ENCODE results near the gene RAB17.

RAB17 gene

GRCh38 chr2:237551071-237551574 is 39.4 kb downstream of the RAB17 start:
- DNase-seq (ENCODE audit: low read depth) = no peak
- no peak for TF ChIP-seq CTCF (conservative IDR thresholded peaks at IDR 0.05; ENCODE audit: low read length)
- H3K4me3 ChIP-seq (ENCODE audit: low read length) = no peak overlapping the region

DNA sequence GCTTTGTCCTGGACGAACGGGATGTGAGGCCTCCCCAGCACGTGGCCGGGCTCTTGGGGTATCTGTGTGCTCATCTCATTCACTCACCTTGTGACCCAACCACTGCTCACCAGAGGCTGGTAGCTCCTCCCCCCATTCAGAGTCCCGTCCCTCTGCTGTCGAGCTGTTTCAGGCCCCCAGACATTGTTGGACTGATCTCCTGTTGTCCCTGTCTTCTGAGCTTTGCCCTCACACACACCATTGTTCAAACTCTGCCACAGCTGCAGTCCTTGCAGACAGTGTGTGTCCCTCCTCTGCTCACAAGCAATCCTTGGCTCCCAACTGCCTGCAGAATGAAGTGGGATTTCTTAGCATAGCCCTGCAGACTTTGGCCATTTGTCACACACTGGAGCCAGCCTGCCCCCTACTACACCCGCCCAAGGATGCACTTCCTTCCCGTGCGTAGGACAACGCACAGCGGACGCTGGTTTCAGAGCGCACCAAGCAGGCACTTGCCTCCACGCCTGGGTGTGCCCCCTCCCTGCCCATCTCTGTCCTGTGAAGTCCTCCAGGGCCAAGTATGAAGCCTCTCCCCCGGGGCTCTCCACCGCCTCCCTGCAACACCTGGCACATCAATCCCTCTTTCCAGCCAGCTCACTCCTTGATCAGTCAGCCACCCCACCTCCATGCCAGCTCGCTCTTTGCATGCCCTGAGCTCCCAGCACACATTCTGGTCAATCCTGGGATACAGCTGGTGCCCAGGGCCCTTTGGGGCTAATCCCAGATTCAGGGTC is 40.7 kb downstream of the RAB17 start:
- TF ChIP-seq CTCF (conservative IDR thresholded peaks at IDR 0.05; ENCODE audit: low read length) = no peak
- no peak for DNase-seq (ENCODE audit: low read depth)
- no peak overlapping the region for H3K4me3 ChIP-seq (ENCODE audit: low read length)

GRCh38 chr2:237549216-237549615 is 41.3 kb downstream of the RAB17 start:
- TF ChIP-seq CTCF (conservative IDR thresholded peaks at IDR 0.05; ENCODE audit: low read length) = no peak
- no peak overlapping the region for H3K4me3 ChIP-seq (ENCODE audit: low read length)
- no peak for DNase-seq (ENCODE audit: low read depth)

DNA sequence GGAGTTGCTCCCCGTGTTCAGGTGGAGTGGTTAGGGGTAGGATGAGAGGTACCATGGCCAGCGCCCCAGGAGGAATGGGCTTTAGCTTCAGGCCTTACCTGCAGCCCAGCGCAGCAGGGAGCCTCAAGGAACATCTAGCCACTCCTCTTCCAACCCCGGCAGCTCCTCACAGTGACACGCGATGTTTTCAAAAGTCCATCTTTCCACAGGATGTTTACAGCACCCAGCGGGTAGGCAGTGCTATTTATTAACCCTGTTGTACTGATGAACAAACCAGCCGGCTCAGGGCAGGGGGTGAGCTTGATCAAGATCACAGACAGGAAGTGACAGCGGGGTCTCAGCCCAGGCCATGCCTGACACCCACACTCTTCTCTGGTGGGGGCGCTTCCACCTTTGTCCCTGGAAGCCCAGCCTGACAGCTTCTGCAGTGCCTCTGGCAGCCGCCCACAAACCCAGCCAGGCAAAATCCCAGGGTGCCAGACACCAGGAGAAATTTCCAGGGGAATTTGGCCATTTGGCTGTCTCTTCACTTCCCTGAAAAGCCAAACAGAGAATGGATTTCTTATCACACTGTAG is 42.6 kb downstream of the RAB17 start:
- DNase-seq (ENCODE audit: low read depth) = no peak
- no peak for TF ChIP-seq CTCF (conservative IDR thresholded peaks at IDR 0.05; ENCODE audit: low read length)
- no peak overlapping the region for H3K4me3 ChIP-seq (ENCODE audit: low read length)

DNA sequence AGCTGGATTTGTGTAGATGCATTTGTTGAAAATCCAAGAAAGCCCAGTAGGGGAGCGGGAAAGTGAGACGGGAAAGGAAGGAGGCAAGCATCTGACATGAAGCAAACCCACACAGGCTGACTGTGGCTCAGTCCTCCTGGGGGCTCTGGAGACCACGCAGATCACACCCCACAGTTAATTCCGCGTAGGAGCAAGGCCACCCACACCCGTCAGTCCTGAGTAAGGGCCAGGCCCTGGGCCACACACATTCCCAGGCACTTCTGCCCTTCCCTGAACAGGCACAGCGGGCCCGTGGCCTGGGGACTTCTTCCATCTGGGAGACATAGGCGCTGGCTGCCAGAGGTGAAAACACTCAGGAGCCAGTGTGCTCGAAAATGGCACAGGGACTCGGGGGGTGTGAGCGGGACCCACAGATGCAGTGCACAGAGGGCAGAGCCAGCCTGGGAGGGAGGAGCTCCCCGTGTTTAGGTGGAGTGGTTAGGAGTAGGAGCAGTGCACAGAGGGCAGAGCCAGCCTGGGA is 43.6 kb downstream of the RAB17 start:
- no peak for TF ChIP-seq CTCF (conservative IDR thresholded peaks at IDR 0.05; ENCODE audit: low read length)
- DNase-seq (ENCODE audit: low read depth) = no peak
- H3K4me3 ChIP-seq (ENCODE audit: low read length) = no peak overlapping the region

DNA sequence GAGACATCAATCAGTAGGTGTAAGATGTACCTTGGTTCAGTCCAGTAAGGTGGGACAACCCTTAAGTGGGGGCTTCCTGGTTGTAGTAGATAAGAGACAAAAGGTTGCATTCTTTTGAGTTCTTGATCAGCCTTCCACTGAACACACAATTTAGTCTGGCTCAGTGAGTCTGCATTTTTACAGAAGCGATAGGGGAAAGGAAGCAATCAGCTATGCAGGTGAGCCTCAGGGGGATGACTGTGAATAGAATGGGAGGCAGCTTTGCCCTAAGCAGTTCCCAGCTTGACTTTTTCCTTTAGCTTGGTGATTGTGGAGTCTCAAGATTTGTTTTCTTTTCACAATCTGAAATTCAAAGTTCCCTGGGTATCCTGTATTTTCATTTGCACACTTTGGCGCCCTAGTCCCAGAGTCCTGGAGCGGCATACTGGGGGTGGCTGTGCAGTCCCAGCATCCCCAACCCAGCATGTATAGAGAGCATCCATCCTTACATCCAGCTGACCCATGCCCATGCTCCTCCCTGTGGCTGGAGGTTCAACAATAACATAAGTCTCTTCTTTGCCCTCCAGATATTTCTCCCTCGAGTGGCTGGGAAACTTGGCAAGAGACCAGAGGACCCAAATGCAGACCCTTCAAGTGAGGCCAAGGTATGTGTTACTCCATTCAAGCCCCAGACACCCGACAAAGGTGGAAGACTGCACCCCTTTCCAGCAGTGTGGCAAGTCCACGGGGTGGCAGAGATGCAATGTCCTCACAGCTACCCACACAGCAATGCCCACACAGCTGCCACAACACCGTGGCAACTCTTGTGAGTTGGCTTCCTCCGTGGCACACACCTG is 44.3 kb downstream of the RAB17 start:
- no peak for TF ChIP-seq CTCF (conservative IDR thresholded peaks at IDR 0.05; ENCODE audit: low read length)
- DNase-seq (ENCODE audit: low read depth) = no peak
- H3K4me3 ChIP-seq (ENCODE audit: low read length) = no peak overlapping the region
